Prostate gland (tissue), 2 donors: Measurements from ENCODE around the gene PBRM1. TPM values are rescaled to one million over a fixed set of nuclear protein-coding genes. Genes with fewer than 3 reads are reported as not detected.

ENCODE experiments used
- DNase-seq: peaks from one replicate; pipeline ENCODE4 v3.0.0-alpha.2; 2019; ENCODE audit warnings: low spot score
- H3K27ac ChIP-seq, 2 donors: fragments of 200-600 bp; sonication (generic); 2 replicates each; pipeline ENCODE4 v1.5.1; 2017 to 2019
- H3K27me3 ChIP-seq: fragments of 200-600 bp; sonication (generic); replicated peaks from 2 replicates; pipeline ENCODE4 v1.5.1; 2019; ENCODE audit not compliant: insufficient read depth
- H3K36me3 ChIP-seq, 2 donors: fragments of 200-600 bp; sonication (generic); 1 replicate in 1 of 2; 2 replicates in 1 of 2; pipeline versions ENCODE4 v1.5.1 to v1.8.1; 2017 to 2019
- H3K4me1 ChIP-seq: fragments of 200-600 bp; sonication (generic); replicated peaks from 2 replicates; pipeline ENCODE4 v1.5.1; 2019
- H3K4me3 ChIP-seq, 2 donors: fragments of 200-600 bp; sonication (generic); 2 replicates each; pipeline ENCODE4 v1.5.1; 2017 to 2019
- H3K9me3 ChIP-seq: fragments of 200-600 bp; sonication (generic); 2 replicates; pipeline ENCODE4 v1.5.1; 2017
- POLR2A ChIP-seq: fragments of 450-650 bp; IDR thresholded peaks from one replicate; pipeline ENCODE4 v1.6.1; 2016; ENCODE audit warnings: antibody characterized with exemption, mild to moderate bottlenecking
- POLR2AphosphoS5 ChIP-seq: sonication (generic); formaldehyde crosslinking; IDR thresholded peaks from one replicate; pipeline ENCODE4 v1.6.1; 2017; ENCODE audit warnings: antibody characterized with exemption
- WGBS: methylation state at CpG from one replicate; pipeline ENCODE4 v1.1.5; 2018; 5-methylcytosine and 5-hydroxymethylcytosine counted together
- intact Hi-C: fragments of 100-400 bp; cut with DNase I; formaldehyde crosslinking; loops from one replicate; pipeline ENCODE4 v1.14.2; 2022
- total RNA-seq, 2 donors: library from RNA; depleted of rRNA; stranded (reverse); fragments of >200 nt; gene quantifications; one replicate each; pipeline ENCODE4 v1.1.0, GENCODE V29; 2016
- TF ChIP-seq, protein P1 (sequence below), 4 experiments: fragments of 200-600 bp in 2 of 4; fragments of 450-650 bp in 2 of 4; sonication (generic) in 2 of 4; IDR thresholded peaks; 1 replicate in 3 of 4; 2 replicates in 1 of 4; pipeline ENCODE4 v1.5.1; 2016 to 2019; ENCODE audit warnings: antibody characterized with exemption in 4 of 4, mild to moderate bottlenecking in 2 of 4, moderate library complexity in 2 of 4

Gene PBRM1
- total RNA-seq, 2 donors from 2014 or later, result 72.5 to 77.5 TPM

DNA sequence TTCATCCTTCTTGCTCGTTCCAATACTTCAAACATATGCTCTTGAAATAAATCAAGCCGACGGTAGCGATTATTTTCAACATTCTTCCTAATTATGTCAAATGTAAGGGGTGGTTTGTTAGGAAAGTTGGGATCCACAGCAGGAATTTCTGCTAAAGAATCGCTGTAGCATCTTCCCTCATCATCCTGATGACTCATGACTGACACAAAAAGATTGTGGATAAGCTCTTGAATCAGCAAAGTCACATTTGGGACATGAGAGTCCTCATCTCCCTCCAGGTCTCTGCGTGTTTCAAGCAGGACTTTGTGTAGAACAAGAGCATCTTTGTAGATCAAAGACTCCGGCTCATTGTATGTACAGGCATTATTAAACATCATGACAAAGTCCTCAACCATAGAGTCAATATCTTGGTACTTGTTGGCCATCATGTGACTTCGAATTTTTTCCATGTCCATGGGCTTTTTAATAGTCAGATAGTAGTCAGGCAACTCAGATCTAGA is 76.3 kb downstream of the PBRM1 start:
- no peaks in the 10 kb centered on the region for H3K4me1 ChIP-seq
- no peaks in the 10 kb centered on the region for H3K36me3 ChIP-seq
- TF ChIP-seq POLR2A (no peak), POLR2AphosphoS5 (peak; percentile 23)
- H3K27ac ChIP-seq, result no peak overlapping the region
- no peak overlapping the region for H3K4me3 ChIP-seq
- 93% methylated on average over 8 of the region's 8 CpGs for WGBS
- intact Hi-C loops, result no loop called here
- H3K27me3 ChIP-seq, result no peaks in the 10 kb centered on the region
- DNase-seq, result no peak
- H3K9me3 ChIP-seq, result no peaks in the 10 kb centered on the region

DNA sequence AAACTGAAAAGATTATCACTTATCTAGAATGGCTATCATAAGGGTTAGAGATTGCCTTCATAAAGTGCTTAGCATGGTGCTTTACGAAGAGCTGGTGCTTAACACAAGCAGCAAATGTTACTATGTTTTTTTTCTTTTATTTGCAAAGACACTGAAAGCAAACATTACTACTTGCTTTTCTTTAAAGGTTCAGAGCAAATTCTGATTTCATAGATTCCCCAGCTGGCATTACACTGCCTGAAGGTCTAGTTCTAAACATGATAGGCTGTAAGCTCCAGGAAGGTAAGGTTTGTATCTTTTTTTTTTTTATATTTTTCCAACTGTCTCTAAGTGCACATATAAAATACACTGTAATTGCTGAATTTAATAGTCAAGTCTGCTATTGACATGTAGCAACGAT is 77.4 kb downstream of the PBRM1 start:
- H3K27ac ChIP-seq, result no peak overlapping the region
- intact Hi-C loops, result no loop called here
- H3K36me3 ChIP-seq, result no peaks in the 10 kb centered on the region
- DNase-seq, result no peak
- 57% methylated on average over 2 of the region's 2 CpGs for WGBS
- H3K4me1 ChIP-seq, result no peaks in the 10 kb centered on the region
- H3K9me3 ChIP-seq, result no peaks in the 10 kb centered on the region
- TF ChIP-seq, protein P1, sequence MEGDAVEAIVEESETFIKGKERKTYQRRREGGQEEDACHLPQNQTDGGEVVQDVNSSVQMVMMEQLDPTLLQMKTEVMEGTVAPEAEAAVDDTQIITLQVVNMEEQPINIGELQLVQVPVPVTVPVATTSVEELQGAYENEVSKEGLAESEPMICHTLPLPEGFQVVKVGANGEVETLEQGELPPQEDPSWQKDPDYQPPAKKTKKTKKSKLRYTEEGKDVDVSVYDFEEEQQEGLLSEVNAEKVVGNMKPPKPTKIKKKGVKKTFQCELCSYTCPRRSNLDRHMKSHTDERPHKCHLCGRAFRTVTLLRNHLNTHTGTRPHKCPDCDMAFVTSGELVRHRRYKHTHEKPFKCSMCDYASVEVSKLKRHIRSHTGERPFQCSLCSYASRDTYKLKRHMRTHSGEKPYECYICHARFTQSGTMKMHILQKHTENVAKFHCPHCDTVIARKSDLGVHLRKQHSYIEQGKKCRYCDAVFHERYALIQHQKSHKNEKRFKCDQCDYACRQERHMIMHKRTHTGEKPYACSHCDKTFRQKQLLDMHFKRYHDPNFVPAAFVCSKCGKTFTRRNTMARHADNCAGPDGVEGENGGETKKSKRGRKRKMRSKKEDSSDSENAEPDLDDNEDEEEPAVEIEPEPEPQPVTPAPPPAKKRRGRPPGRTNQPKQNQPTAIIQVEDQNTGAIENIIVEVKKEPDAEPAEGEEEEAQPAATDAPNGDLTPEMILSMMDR (IDR thresholded peaks at IDR 0.05), result no peak
- no peak for TF ChIP-seq POLR2AphosphoS5
- TF ChIP-seq POLR2A, result no peak
- no peak overlapping the region for H3K4me3 ChIP-seq
- no peaks in the 10 kb centered on the region for H3K27me3 ChIP-seq

DNA sequence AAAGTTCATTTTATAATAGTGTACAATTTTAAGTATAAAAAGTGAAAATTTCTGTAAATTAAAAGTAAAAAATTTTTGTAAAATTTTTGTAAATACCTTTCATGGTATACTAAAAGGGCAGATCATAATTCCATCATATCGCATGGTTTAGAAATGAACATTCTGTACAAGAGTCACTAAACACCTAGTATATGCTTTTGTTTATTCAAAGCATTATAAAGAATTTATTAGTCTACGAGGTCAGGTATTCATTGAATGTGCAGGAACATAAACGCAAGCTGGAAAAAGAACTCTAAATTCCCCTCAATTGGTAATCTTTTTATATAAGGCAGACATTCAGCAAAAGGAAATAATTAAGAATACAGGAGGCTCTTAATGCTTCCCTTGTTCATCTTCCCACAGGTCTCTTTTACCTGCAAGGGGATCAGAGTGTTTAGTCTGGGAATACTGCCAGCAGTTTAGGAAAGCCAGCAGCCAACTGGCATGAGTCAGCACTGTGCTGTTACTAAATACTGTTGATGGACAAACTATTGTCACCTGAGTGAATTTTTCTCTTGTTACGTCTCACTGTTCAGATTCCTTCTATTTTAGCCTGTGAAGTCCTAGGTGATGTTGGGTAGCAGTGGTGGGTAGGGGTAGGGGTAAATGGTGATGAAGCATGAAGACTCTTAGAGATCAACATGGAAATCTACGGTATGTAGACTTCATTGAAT is 79.2 kb downstream of the PBRM1 start:
- no peaks in the 10 kb centered on the region for H3K27me3 ChIP-seq
- no peaks in the 10 kb centered on the region for H3K4me1 ChIP-seq
- H3K36me3 ChIP-seq, result no peaks in the 10 kb centered on the region
- TF ChIP-seq, protein P1 (IDR thresholded peaks at IDR 0.05), result no peak
- no peak for TF ChIP-seq POLR2A
- peak; percentile 81 for TF ChIP-seq POLR2AphosphoS5
- no peaks in the 10 kb centered on the region for H3K9me3 ChIP-seq
- 36% methylated on average over 5 of the region's 5 CpGs for WGBS
- H3K27ac ChIP-seq, result peak overlapping the region; percentile 54 to 62
- intact Hi-C loops, result no loop called here
- DNase-seq, result peak; percentile 82
- no peak overlapping the region for H3K4me3 ChIP-seq

DNA sequence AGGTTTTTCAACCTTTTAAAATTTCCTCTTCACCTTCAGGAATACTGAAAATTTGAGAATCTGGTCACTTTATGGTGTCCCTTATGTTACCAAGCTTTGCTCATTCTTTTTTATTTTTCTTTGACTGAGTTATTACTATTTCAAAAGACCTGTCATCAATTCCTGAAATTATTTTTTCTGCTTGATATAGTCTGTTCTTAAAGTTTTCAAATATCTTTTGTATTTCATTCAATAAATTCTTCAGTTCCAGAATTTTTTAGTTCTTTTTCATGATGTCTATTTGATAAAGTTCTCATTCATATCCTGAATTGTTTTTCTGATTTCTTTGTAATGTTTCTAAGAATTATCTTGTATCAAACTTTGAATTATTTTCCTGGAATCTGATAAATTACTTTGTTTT is 85.5 kb downstream of the PBRM1 start:
- no peaks in the 10 kb centered on the region for H3K4me1 ChIP-seq
- intact Hi-C loops, result no loop called here

DNA sequence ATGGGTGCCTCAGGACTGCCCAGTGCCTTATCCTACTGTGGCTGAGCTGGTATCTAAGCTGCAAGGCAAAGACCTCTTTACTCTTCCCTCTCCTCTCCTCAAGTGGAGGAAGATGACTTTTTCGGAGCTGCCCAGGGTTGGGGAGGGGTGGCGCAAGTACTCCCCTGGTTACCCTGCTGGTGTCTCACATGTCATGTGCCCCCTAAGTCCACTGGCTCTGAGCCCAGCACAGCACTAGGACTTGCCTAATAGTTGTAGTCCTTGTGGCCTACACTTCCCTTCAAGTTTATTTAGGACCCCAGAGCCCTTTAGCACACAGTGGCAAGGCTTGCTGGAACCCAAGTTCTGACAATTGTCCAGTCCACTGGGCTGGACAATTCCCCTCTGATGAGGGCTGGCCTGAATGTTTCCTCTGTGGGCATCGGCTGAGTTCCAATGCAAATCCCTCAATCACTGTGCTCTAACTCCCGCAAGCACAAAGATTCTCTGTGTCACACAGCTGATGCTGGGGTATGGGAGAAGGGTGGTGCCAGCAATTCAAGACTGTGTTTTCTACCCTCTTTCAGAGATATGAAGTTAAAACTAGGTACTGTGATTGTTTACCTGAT is 89.0 kb downstream of the PBRM1 start:
- intact Hi-C loops, result no loop called here
- no peaks in the 10 kb centered on the region for H3K4me1 ChIP-seq
- DNase-seq, result no peak

More for the DNA sequence above, 85.5 kb downstream of the PBRM1 start:
- TF ChIP-seq, protein P1 (IDR thresholded peaks at IDR 0.05), result no peak
- TF ChIP-seq POLR2AphosphoS5, result no peak
- TF ChIP-seq POLR2A, result no peak
- no peak for DNase-seq
- Histone ChIP-seq H3K27me3 (no peaks in the 10 kb centered on the region), H3K27ac (no peak overlapping the region), H3K36me3 (no peaks in the 10 kb centered on the region), H3K4me3 (no peak overlapping the region), H3K9me3 (no peaks in the 10 kb centered on the region)

More for the DNA sequence above, 89.0 kb downstream of the PBRM1 start:
- WGBS, result 98% methylated on average over 4 of the region's 4 CpGs
- Histone ChIP-seq H3K4me3 (no peak overlapping the region), H3K27ac (no peak overlapping the region), H3K27me3 (no peaks in the 10 kb centered on the region), H3K9me3 (no peaks in the 10 kb centered on the region), H3K36me3 (no peaks in the 10 kb centered on the region)
- TF ChIP-seq, protein P1 (IDR thresholded peaks at IDR 0.05), result no peak
- TF ChIP-seq POLR2A (no peak), POLR2AphosphoS5 (no peak)
